ENCODE data around the gene SH3BP2.

- TF ChIP-seq POLR2A (IDR thresholded peaks at IDR 0.05; ENCODE audit: low read depth, low read length) (no peak), TAF1 (IDR thresholded peaks at IDR 0.05; ENCODE audit: borderline replicate concordance, low read depth, low read length) (no peak), POLR2AphosphoS5 (IDR thresholded peaks at IDR 0.05; ENCODE audit: low read depth, low read length) (0 out of 2 replicates have a peak, but pooled peaks have one; percentile 23)
Measured at GRCh38 chr4:2798399-2799223, 5.7 kb downstream of the SH3BP2 start.
